GM23338 (cell line): ENCODE results near the gene FARS2. TPM values are rescaled to one million over a fixed set of nuclear protein-coding genes. Genes with fewer than 3 reads are reported as not detected.

ENCODE experiments used
- ATAC-seq: fragments of 200-7000 bp; cut with Tn5 transposase; 3 replicates; pipeline ENCODE4 v1.9.1; 2020
- DNase-seq: peaks from one replicate; pipeline ENCODE4 v3.0.0-alpha.2; 2015; ENCODE audit warnings: low spot score
- H2AFZ ChIP-seq: fragments of 200-600 bp; sonication (generic); 2 replicates; pipeline ENCODE4 v1.8.0; 2016; ENCODE audit warnings: antibody characterized with exemption, mild to moderate bottlenecking, moderate library complexity
- H3F3A ChIP-seq: fragments of 200-600 bp; sonication (generic); replicated peaks from 2 replicates; pipeline ENCODE4 v1.8.0; 2017; ENCODE audit warnings: antibody characterized with exemption, mixed run types, low read depth
- H3K27ac ChIP-seq: fragments of 200-600 bp; sonication (generic); 2 replicates; pipeline ENCODE4 v1.6.1; 2016; ENCODE audit warnings: low read depth
- H3K27me3 ChIP-seq: fragments of 200-600 bp; sonication (generic); 2 replicates; pipeline ENCODE4 v1.8.0; 2016; ENCODE audit warnings: mild to moderate bottlenecking, mixed run types, moderate library complexity; ENCODE audit not compliant: insufficient read depth
- H3K36me3 ChIP-seq: fragments of 200-600 bp; sonication (generic); 2 replicates; pipeline ENCODE4 v1.8.0; 2016; ENCODE audit warnings: mild to moderate bottlenecking; ENCODE audit not compliant: insufficient read depth
- H3K4me1 ChIP-seq: fragments of 200-600 bp; sonication (generic); 2 replicates; pipeline ENCODE4 v1.8.0; 2016; ENCODE audit warnings: mild to moderate bottlenecking, moderate library complexity; ENCODE audit not compliant: insufficient read depth
- H3K4me2 ChIP-seq: fragments of 200-600 bp; sonication (generic); 2 replicates; pipeline ENCODE4 v1.7.1; 2017; ENCODE audit warnings: mixed run types
- H3K4me3 ChIP-seq: fragments of 200-600 bp; sonication (generic); 2 replicates; pipeline ENCODE4 v1.6.1; 2016; ENCODE audit warnings: mixed run types
- H3K79me2 ChIP-seq: fragments of 200-600 bp; sonication (generic); replicated peaks from 2 replicates; pipeline ENCODE4 v1.8.0; 2017; ENCODE audit warnings: mild to moderate bottlenecking; ENCODE audit not compliant: insufficient read depth
- H3K9me2 ChIP-seq: fragments of 200-600 bp; sonication (generic); 2 replicates; pipeline ENCODE4 v1.8.0; 2017; ENCODE audit not compliant: insufficient read depth
- H4K20me1 ChIP-seq: fragments of 200-600 bp; sonication (generic); replicated peaks from 2 replicates; pipeline ENCODE4 v1.8.0; 2017; ENCODE audit warnings: mild to moderate bottlenecking; ENCODE audit not compliant: insufficient read depth
- H3K27ac Mint-ChIP-seq: 2 replicates; pipeline ENCODE4 v1.8.0; 2020; ENCODE audit warnings: inconsistent platforms, mild to moderate bottlenecking, moderate library complexity, mixed read lengths
- H3K27me3 Mint-ChIP-seq: 3 replicates; pipeline ENCODE4 v1.8.0; 2022; ENCODE audit warnings: low read depth, mild to moderate bottlenecking, moderate library complexity, mixed read lengths, inconsistent platforms; ENCODE audit not compliant: insufficient read depth, poor library complexity
- H3K36me3 Mint-ChIP-seq: 3 replicates; pipeline ENCODE4 v1.8.0; 2021; ENCODE audit warnings: low read depth, mild to moderate bottlenecking, inconsistent platforms, moderate library complexity, mixed read lengths
- H3K4me1 Mint-ChIP-seq: 3 replicates; pipeline ENCODE4 v1.8.0; 2020; ENCODE audit warnings: mild to moderate bottlenecking, inconsistent platforms, mixed read lengths
- H3K4me3 Mint-ChIP-seq: 3 replicates; pipeline ENCODE4 v1.8.0; 2021; ENCODE audit warnings: moderate library complexity, mild to moderate bottlenecking, inconsistent platforms, mixed read lengths
- H3K9me3 Mint-ChIP-seq: 3 replicates; pipeline ENCODE4 v1.8.0; 2020; ENCODE audit warnings: moderate library complexity, mild to moderate bottlenecking, inconsistent platforms, mixed read lengths
- CREB1 ChIP-seq: fragments of 250-450 bp; sonication (Bioruptor Pico); IDR thresholded peaks from 2 replicates; pipeline ENCODE4 v1.5.0; 2020; ENCODE audit warnings: low read depth, mild to moderate bottlenecking, moderate library complexity
- CTCF ChIP-seq, 2 experiments: fragments of 200-600 bp in 1 of 2; sonication (generic) in 1 of 2; conservative IDR thresholded peaks; 2 replicates each; pipeline versions ENCODE4 v1.5.1 to v1.6.1; 2016 to 2017; ENCODE audit warnings: antibody characterized with exemption in 2 of 2, low read depth in 2 of 2, mild to moderate bottlenecking in 2 of 2, moderate library complexity in 1 of 2
- ETS1 ChIP-seq: IDR thresholded peaks from 2 replicates; pipeline ENCODE4 v1.6.1; 2016; ENCODE audit warnings: antibody characterized with exemption
- EZH2 ChIP-seq: fragments of 200-600 bp; sonication (generic); IDR thresholded peaks from one replicate; pipeline ENCODE4 v1.8.0; 2017; ENCODE audit warnings: antibody characterized with exemption, mild to moderate bottlenecking, low read depth; ENCODE audit not compliant: unreplicated experiment
- JUNB ChIP-seq: IDR thresholded peaks from one replicate; pipeline ENCODE4 v1.6.1; 2016; ENCODE audit warnings: antibody characterized with exemption; ENCODE audit not compliant: unreplicated experiment
- POLR2AphosphoS5 ChIP-seq: IDR thresholded peaks from 2 replicates; pipeline ENCODE4 v1.6.1; 2016; ENCODE audit warnings: antibody characterized with exemption, low read depth
- STAT1 ChIP-seq: IDR thresholded peaks from one replicate; pipeline ENCODE4 v1.6.1; 2016; ENCODE audit warnings: antibody characterized with exemption; ENCODE audit not compliant: unreplicated experiment
- ZNF114 ChIP-seq: fragments of 250-450 bp; sonication (Bioruptor Pico); IDR thresholded peaks from 2 replicates; pipeline ENCODE4 v1.5.0; 2020; ENCODE audit warnings: mild to moderate bottlenecking, moderate library complexity
- ZNF331 ChIP-seq: fragments of 250-450 bp; sonication (Bioruptor Pico); IDR thresholded peaks from 2 replicates; pipeline ENCODE4 v1.5.0; 2020; ENCODE audit warnings: low read depth, mild to moderate bottlenecking, moderate library complexity
- ZNF462 ChIP-seq: fragments of 250-450 bp; sonication (Bioruptor Pico); IDR thresholded peaks from 2 replicates; pipeline ENCODE4 v1.5.0; 2020; ENCODE audit warnings: mild to moderate bottlenecking, moderate library complexity
- polyA plus RNA-seq: library from polyadenylated mRNA; unstranded; fragments of >200 nt; fragmentation: Nextera tagmentation; extraction: Ambion mirVana; gene quantifications from 2 replicates; pipeline ENCODE4 v1.2.1, GENCODE V29; 2016
- total RNA-seq: library from RNA; depleted of rRNA; stranded (reverse); fragments of >200 nt; shearing (Covaris generic); gene quantifications from 2 replicates; pipeline ENCODE4 v1.2.3, GENCODE V29; 2014

The FARS2 gene
- total and polyA plus RNA-seq, 2 experiments from 2014 or later = 7.6 to 19.0 TPM

GRCh38 chr6:5427586-5427985, 166.3 kb downstream of the FARS2 start:
- H4K20me1 ChIP-seq = no peaks in the 10 kb centered on the region
- no peak overlapping the region for H3K27ac ChIP-seq
- peaks cover 2% of the 10 kb centered on the region for H3K27me3 Mint-ChIP-seq
- no peaks in the 10 kb centered on the region for H3K27me3 ChIP-seq
- TF ChIP-seq CREB1 (CRISPR knock-in tag) = no peak
- no peak for TF ChIP-seq CTCF (conservative IDR thresholded peaks at IDR 0.05; ENCODE audit: low read depth in 2 of 2)
- DNase-seq (no peak), ATAC-seq (no peak)
- no peaks in the 10 kb centered on the region for H3F3A ChIP-seq
- no peaks in the 10 kb centered on the region for H3K9me3 Mint-ChIP-seq
- H3K27ac Mint-ChIP-seq = no peak overlapping the region
- H3K36me3 Mint-ChIP-seq = no peaks in the 10 kb centered on the region
- no peaks in the 10 kb centered on the region for H3K9me2 ChIP-seq
- H3K4me1 Mint-ChIP-seq = peaks cover 18% of the 10 kb centered on the region
- H3K4me3 Mint-ChIP-seq = no peak overlapping the region
- no peak overlapping the region for H3K4me2 ChIP-seq
- no peaks in the 10 kb centered on the region for H3K79me2 ChIP-seq
- H3K4me1 ChIP-seq = peaks cover 12% of the 10 kb centered on the region
- no peak overlapping the region for H2AFZ ChIP-seq
- H3K4me3 ChIP-seq = no peak overlapping the region
- no peaks in the 10 kb centered on the region for H3K36me3 ChIP-seq

- Histone ChIP-seq H2AFZ (no peak overlapping the region), H3K27ac (no peak overlapping the region), H3K36me3 (no peaks in the 10 kb centered on the region), H3K27me3 (no peaks in the 10 kb centered on the region), H3K9me2 (no peaks in the 10 kb centered on the region), H3K4me2 (no peak overlapping the region), H3K79me2 (no peaks in the 10 kb centered on the region), H3K4me3 (no peak overlapping the region), H4K20me1 (no peaks in the 10 kb centered on the region), H3F3A (no peaks in the 10 kb centered on the region), H3K4me1 (peaks cover 14% of the 10 kb centered on the region)
- H3K9me3 Mint-ChIP-seq = no peaks in the 10 kb centered on the region
- ATAC-seq (no peak), DNase-seq (no peak)
- peaks cover 2% of the 10 kb centered on the region for H3K27me3 Mint-ChIP-seq
- H3K4me3 Mint-ChIP-seq = no peak overlapping the region
- no peaks in the 10 kb centered on the region for H3K36me3 Mint-ChIP-seq
- H3K27ac Mint-ChIP-seq = no peak overlapping the region
- H3K4me1 Mint-ChIP-seq = peaks cover 25% of the 10 kb centered on the region
- TF ChIP-seq POLR2AphosphoS5 (no peak), EZH2 (no peak), CTCF (conservative IDR thresholded peaks at IDR 0.05; ENCODE audit: low read depth in 2 of 2) (no peak), JUNB (no peak), CREB1 (CRISPR knock-in tag) (no peak), ZNF462 (CRISPR knock-in tag) (no peak), STAT1 (no peak), ZNF114 (no peak), ETS1 (no peak), ZNF331 (CRISPR knock-in tag) (no peak)
Measured at GRCh38 chr6:5433324-5433723, 172.0 kb downstream of the FARS2 start.
